ENCODE measurements around the gene SNCG. TPM values are rescaled to one million over a fixed set of nuclear protein-coding genes. Genes with fewer than 3 reads are reported as not detected.
"Not testable (repeated sequence)": the region's sequence is repeated elsewhere in the genome, so short reads cannot be mapped to it uniquely, and the experiment has no call there.

SNCG gene
- polyA plus RNA-seq, 1 donor from 2014 or later, result 6.1 TPM

DNA sequence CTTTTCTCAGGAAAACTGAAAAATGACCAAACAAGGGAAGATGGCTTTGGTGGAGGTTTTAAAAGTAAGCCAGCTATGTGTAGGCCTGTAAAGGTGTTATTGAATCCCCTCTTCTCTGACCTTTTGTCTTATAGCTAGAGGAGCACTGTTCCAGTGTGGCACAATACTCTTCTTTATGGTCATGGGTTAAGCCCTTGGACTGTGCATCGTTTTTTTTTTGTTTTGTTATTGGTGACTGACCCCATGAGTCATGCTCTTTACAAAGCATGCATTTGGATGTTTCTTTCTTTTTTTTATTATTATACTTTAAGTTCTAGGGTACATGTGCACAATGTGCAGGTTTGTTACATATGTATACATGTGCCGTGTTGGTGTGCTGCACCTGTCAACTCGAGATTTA is 42.1 kb downstream of the SNCG start:
- H3K4me2 ChIP-seq (ENCODE audit: low read length), result no peak overlapping the region
- no peaks in the 10 kb centered on the region for H4K20me1 ChIP-seq (ENCODE audit: insufficient read depth)
- TF ChIP-seq SMC3 (conservative IDR thresholded peaks at IDR 0.05; ENCODE audit: poor library complexity) (no peak), POLR2AphosphoS5 (IDR thresholded peaks at IDR 0.05) (no peak), MXI1 (conservative IDR thresholded peaks at IDR 0.05; ENCODE audit: poor library complexity, severe bottlenecking) (no peak), EP300 (conservative IDR thresholded peaks at IDR 0.05; ENCODE audit: poor library complexity, severe bottlenecking) (no peak), TAF1 (IDR thresholded peaks at IDR 0.05; ENCODE audit: low read depth) (no peak), EZH2 (IDR thresholded peaks at IDR 0.05; ENCODE audit: borderline replicate concordance, insufficient read depth, low read length, poor library complexity, severe bottlenecking) (no peak), RAD21 (conservative IDR thresholded peaks at IDR 0.05) (no peak)
- TF ChIP-seq, protein P1, sequence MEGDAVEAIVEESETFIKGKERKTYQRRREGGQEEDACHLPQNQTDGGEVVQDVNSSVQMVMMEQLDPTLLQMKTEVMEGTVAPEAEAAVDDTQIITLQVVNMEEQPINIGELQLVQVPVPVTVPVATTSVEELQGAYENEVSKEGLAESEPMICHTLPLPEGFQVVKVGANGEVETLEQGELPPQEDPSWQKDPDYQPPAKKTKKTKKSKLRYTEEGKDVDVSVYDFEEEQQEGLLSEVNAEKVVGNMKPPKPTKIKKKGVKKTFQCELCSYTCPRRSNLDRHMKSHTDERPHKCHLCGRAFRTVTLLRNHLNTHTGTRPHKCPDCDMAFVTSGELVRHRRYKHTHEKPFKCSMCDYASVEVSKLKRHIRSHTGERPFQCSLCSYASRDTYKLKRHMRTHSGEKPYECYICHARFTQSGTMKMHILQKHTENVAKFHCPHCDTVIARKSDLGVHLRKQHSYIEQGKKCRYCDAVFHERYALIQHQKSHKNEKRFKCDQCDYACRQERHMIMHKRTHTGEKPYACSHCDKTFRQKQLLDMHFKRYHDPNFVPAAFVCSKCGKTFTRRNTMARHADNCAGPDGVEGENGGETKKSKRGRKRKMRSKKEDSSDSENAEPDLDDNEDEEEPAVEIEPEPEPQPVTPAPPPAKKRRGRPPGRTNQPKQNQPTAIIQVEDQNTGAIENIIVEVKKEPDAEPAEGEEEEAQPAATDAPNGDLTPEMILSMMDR (IDR thresholded peaks at IDR 0.05; ENCODE audit: poor library complexity, severe bottlenecking), result no peak
- TF ChIP-seq, protein P2, sequence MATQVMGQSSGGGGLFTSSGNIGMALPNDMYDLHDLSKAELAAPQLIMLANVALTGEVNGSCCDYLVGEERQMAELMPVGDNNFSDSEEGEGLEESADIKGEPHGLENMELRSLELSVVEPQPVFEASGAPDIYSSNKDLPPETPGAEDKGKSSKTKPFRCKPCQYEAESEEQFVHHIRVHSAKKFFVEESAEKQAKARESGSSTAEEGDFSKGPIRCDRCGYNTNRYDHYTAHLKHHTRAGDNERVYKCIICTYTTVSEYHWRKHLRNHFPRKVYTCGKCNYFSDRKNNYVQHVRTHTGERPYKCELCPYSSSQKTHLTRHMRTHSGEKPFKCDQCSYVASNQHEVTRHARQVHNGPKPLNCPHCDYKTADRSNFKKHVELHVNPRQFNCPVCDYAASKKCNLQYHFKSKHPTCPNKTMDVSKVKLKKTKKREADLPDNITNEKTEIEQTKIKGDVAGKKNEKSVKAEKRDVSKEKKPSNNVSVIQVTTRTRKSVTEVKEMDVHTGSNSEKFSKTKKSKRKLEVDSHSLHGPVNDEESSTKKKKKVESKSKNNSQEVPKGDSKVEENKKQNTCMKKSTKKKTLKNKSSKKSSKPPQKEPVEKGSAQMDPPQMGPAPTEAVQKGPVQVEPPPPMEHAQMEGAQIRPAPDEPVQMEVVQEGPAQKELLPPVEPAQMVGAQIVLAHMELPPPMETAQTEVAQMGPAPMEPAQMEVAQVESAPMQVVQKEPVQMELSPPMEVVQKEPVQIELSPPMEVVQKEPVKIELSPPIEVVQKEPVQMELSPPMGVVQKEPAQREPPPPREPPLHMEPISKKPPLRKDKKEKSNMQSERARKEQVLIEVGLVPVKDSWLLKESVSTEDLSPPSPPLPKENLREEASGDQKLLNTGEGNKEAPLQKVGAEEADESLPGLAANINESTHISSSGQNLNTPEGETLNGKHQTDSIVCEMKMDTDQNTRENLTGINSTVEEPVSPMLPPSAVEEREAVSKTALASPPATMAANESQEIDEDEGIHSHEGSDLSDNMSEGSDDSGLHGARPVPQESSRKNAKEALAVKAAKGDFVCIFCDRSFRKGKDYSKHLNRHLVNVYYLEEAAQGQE (IDR thresholded peaks at IDR 0.05; ENCODE audit: borderline replicate concordance), result no peak
- H3K79me2 ChIP-seq (replicated peaks; ENCODE audit: insufficient read depth, low read length), result no peaks in the 10 kb centered on the region
- H3K9me2 ChIP-seq (ENCODE audit: insufficient read depth, low read length), result no peaks in the 10 kb centered on the region
- no peak overlapping the region for H3K9ac ChIP-seq (ENCODE audit: low read length)
- no peaks in the 10 kb centered on the region for H3K27me3 ChIP-seq (ENCODE audit: insufficient read depth, low read depth, low read length)
- no peak overlapping the region for H3K27ac ChIP-seq (ENCODE audit: low read length)
- no peaks in the 10 kb centered on the region for H3K9me3 ChIP-seq (ENCODE audit: low read length)
- H2AFZ ChIP-seq (ENCODE audit: low read depth, low read length), result no peak overlapping the region
- no peaks in the 10 kb centered on the region for H3F3A ChIP-seq (ENCODE audit: insufficient read depth, low read length, poor library complexity, severe bottlenecking)
- no peak overlapping the region for H3K4me3 ChIP-seq (ENCODE audit: low read length)
- no peaks in the 10 kb centered on the region for H3K36me3 ChIP-seq (ENCODE audit: insufficient read depth, low read length)

GRCh38 chr10:87007124-87007523 is 48.7 kb downstream of the SNCG start:
- H3K9ac ChIP-seq (ENCODE audit: low read length); H3K36me3 ChIP-seq (ENCODE audit: insufficient read depth, low read length); H3K27ac ChIP-seq (ENCODE audit: low read length); H3K79me2 ChIP-seq (replicated peaks; ENCODE audit: insufficient read depth, low read length); H2AFZ ChIP-seq (ENCODE audit: low read depth, low read length); H3K4me2 ChIP-seq (ENCODE audit: low read length); H3K27me3 ChIP-seq (ENCODE audit: insufficient read depth, low read depth, low read length); H3F3A ChIP-seq (ENCODE audit: insufficient read depth, low read length, poor library complexity, severe bottlenecking); H3K4me3 ChIP-seq (ENCODE audit: low read length); H3K9me3 ChIP-seq (ENCODE audit: low read length); H3K9me2 ChIP-seq (ENCODE audit: insufficient read depth, low read length); H4K20me1 ChIP-seq (ENCODE audit: insufficient read depth): not testable (repeated sequence)

DNA sequence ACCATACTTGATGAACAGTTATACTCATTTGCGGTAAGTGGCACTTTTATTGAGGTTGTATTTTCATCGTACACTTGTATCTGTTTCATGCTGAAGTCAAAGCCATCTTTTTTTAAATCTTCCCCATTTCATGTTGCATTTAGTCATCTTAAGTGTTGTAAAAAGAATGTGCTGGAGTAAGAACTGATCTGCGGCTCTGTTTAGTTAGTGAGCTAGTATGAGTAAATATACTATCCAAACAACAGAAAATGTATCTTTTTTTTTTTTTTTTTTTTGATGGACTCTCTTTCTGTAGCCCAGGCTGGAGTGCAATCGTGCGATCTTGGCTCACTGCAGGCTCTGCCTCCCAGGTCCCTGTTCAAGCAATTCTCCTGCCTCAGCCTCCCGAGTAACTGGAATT is 49.3 kb downstream of the SNCG start:
- H3K27me3 ChIP-seq (ENCODE audit: insufficient read depth, low read depth, low read length); H3K36me3 ChIP-seq (ENCODE audit: insufficient read depth, low read length); H3K9me2 ChIP-seq (ENCODE audit: insufficient read depth, low read length); H3F3A ChIP-seq (ENCODE audit: insufficient read depth, low read length, poor library complexity, severe bottlenecking); H2AFZ ChIP-seq (ENCODE audit: low read depth, low read length); H3K27ac ChIP-seq (ENCODE audit: low read length); H3K9ac ChIP-seq (ENCODE audit: low read length); H3K4me3 ChIP-seq (ENCODE audit: low read length); H3K9me3 ChIP-seq (ENCODE audit: low read length); H3K4me2 ChIP-seq (ENCODE audit: low read length); H3K79me2 ChIP-seq (replicated peaks; ENCODE audit: insufficient read depth, low read length); H4K20me1 ChIP-seq (ENCODE audit: insufficient read depth): not testable (repeated sequence)

- H3K36me3 ChIP-seq (ENCODE audit: insufficient read depth, low read length); H3K9me2 ChIP-seq (ENCODE audit: insufficient read depth, low read length); H3K79me2 ChIP-seq (replicated peaks; ENCODE audit: insufficient read depth, low read length); H3K27me3 ChIP-seq (ENCODE audit: insufficient read depth, low read depth, low read length); H3F3A ChIP-seq (ENCODE audit: insufficient read depth, low read length, poor library complexity, severe bottlenecking); H4K20me1 ChIP-seq (ENCODE audit: insufficient read depth); H2AFZ ChIP-seq (ENCODE audit: low read depth, low read length); H3K9me3 ChIP-seq (ENCODE audit: low read length); H3K27ac ChIP-seq (ENCODE audit: low read length); H3K4me3 ChIP-seq (ENCODE audit: low read length); H3K9ac ChIP-seq (ENCODE audit: low read length); H3K4me2 ChIP-seq (ENCODE audit: low read length): not testable (repeated sequence)
These were observed 49.9 kb downstream of the SNCG start for GRCh38 chr10:87008303-87008702.

- not testable (repeated sequence) for H3K27ac ChIP-seq (ENCODE audit: low read length); H2AFZ ChIP-seq (ENCODE audit: low read depth, low read length); H3K36me3 ChIP-seq (ENCODE audit: insufficient read depth, low read length); H3K4me2 ChIP-seq (ENCODE audit: low read length); H3K9ac ChIP-seq (ENCODE audit: low read length); H3K9me2 ChIP-seq (ENCODE audit: insufficient read depth, low read length); H3K9me3 ChIP-seq (ENCODE audit: low read length); H4K20me1 ChIP-seq (ENCODE audit: insufficient read depth); H3K4me3 ChIP-seq (ENCODE audit: low read length); H3K27me3 ChIP-seq (ENCODE audit: insufficient read depth, low read depth, low read length); H3K79me2 ChIP-seq (replicated peaks; ENCODE audit: insufficient read depth, low read length); H3F3A ChIP-seq (ENCODE audit: insufficient read depth, low read length, poor library complexity, severe bottlenecking)
These were observed 50.8 kb downstream of the SNCG start for GRCh38 chr10:87009134-87009696.
